ENCODE measurements around the gene TLX1.
A peak's percentile ranks its signal among the peaks of the same experiment; 100 is the strongest.

TLX1 gene

DNA sequence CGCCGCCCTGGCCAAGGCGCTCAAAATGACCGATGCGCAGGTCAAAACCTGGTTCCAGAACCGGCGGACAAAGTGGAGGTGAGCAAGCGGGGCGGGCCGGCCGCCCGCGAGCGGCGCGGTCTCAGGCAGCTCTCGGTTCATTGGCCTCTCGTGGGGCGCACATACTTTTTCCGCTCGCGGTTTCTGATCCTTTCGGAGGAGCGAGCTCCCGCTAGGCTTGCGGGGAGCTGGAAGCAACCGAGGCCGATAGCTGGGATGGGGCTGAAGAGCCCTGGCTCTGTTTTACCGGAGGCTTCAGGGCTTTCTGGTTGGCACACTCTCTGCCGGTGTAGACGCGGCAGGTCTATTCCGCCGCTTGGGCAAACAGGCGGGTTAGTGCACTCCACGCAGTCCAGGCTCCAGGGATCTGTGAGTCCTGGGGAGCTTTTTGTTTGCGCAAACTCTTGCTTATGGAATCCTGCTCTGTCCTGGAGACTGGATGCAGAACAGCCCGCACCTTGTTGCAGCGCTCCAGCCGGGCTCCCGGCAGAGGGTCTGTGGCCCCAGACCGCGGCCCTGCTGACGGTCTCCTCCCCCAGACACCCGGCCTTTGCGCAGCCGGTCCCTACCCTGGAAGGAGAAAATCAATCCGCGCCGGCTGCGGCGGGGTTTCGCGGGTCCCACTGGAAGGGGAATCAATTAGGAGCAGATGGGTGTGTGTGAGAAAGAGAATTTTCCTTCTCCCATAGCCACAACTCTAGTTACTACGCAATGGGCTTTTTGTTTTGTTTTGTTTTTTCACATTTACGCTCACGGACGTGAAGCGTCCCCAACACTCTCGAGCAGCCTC lies 3.4 kb downstream of the TLX1 start:
- DNase-seq: no peak

DNA sequence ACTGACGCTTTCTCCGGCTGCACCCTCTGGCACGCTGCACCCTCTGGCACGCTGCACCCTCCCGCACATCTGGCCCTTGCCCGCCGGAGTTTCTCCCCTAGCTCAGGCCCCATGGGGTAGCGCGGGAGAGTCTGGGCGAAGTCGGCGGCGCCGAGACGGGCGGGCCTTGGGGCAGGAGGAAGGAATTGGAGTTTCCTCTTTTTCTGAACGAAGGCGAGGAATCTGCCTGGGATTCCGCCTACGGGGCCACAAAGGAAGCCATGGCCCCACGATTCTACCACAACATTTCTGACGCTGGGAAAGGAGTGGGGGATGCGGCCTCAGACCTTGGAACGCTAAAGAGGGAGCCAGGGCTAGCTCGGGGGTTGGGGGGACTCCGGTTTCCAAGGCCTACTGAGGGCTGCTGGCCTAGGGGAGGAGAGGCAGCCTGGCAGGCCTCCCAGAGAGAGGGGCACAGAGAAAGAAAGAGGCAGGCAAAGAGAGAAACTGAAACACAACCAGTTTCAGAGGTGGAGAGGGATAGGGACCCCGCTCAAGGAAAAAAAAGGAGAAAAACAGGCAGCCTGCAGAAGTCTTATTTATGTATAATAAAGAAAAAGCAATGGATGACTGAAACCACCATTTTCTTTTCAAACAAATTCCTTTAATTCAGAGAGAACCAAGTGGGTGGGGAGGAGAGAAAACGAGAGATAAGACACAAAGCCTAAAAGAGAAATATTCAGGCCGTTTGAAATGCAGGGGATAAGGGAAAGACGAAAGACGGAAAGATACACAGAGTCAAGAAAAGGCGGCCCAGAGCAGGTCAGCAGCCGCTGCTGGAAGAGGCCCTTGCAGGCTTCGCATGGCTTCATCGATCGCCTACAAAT lies 4.3 kb downstream of the TLX1 start:
- no peak for DNase-seq

- DNase-seq: no peak
These were observed 5.1 kb downstream of the TLX1 start for GRCh38 chr10:101136007-101136707.

DNA sequence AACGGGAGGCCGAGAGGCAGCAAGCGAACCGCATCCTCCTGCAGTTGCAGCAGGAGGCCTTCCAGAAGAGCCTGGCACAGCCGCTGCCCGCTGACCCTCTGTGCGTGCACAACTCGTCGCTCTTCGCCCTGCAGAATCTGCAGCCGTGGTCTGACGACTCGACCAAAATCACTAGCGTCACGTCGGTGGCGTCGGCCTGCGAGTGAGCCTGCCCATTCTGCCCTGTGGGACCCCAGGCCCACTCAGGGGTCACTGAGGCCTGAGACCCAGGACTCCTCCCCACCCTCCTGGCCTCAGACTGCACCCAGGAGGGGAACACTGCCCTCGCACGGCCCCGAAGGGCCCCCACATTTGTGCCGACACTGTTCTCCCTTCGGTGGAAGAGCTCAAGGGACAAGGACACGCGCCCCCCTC lies 5.6 kb downstream of the TLX1 start:
- DNase-seq: no peak

- no peak for DNase-seq
These were observed 6.2 kb downstream of the TLX1 start for GRCh38 chr10:101137271-101137670.

DNA sequence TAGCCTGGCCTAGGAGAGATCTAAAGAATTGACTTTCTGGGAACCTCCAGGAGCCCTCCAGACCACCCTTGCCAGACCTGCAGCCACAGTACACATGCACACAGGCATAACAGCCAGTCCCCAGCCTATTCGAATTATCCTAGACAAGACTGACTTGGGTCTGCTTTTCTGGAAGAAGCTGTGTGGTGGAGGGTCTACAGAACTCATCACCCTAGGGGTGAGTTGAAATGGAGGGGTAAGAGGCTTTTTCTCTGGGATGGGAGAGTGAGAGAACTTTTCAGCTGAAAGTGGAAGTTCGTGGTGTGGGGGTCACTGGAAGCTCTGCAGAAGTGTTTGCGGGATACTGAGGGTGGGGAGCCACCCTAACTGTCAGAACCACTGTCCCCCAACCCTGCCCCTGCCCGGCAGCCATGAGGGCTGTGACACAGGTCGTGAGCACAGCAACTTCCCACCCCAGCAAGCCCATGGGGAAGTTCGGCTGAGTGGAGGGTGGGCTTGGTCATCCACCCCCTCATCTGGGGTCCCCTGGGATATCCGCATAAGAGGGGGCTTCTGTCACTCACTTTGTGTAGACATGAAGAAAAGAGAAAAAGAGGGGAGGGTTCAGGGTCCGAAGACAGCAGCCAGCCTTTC lies 7.8 kb downstream of the TLX1 start:
- DNase-seq: no peak

DNA sequence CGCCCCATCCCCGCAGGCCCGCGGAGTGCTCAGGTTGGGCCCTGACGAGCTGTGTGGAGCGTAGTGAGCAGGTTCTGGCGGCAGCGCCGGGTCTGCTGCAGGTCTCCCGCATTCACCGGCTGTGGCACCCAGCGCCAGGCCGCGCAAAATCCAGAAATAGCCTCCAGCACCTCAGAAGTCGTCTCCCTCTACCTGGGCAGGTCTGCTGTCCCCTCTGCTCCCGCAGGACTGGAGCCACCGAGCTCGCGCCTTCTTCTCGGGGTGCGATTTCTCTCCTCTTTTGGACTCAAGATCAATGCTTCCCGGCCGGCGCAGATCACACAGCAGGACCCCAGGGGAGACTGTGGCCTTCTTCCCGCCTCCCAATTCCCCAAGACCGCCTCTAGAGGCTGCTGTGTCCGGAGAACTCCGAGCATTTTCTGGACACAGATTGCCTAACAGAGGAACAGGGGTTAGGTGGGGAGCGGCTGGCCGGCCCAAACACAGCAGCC lies 8.4 kb downstream of the TLX1 start:
- DNase-seq: no peak

- no peak for DNase-seq
These were observed 9.2 kb downstream of the TLX1 start for GRCh38 chr10:101140084-101140949.

DNA sequence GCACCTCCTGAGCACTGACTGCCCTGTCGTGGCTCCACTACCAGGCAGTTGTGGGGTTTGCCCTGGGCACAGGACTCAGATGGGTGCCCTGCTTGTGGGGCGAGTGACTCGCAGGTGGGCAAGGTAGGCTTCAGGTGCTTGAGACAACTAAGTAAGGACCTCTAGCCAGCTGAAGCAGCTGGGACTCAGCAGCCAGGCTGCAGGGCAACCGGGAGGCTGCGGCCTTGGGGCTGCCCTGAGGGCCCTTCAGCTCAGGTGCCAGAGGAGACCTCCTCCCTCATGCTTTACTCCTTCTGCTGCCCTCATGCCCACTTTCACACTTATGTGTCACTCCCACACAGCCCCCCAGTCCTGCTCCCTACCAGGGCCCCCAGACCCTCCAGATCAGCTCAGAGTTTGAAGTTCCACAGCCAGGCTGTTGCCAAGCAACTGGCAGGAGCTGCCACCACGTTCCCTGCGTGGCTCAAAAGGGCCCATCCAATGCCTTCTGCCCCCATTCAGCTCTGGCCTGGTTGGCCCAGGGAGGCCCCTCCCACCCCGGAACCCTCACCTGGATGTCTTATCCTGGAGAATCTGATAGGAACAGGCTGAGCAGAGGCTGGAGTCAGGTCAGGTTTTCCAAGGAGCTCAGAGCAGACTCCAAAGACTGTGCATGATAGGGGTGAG lies 10.0 kb downstream of the TLX1 start:
- DNase-seq: no peak

DNA sequence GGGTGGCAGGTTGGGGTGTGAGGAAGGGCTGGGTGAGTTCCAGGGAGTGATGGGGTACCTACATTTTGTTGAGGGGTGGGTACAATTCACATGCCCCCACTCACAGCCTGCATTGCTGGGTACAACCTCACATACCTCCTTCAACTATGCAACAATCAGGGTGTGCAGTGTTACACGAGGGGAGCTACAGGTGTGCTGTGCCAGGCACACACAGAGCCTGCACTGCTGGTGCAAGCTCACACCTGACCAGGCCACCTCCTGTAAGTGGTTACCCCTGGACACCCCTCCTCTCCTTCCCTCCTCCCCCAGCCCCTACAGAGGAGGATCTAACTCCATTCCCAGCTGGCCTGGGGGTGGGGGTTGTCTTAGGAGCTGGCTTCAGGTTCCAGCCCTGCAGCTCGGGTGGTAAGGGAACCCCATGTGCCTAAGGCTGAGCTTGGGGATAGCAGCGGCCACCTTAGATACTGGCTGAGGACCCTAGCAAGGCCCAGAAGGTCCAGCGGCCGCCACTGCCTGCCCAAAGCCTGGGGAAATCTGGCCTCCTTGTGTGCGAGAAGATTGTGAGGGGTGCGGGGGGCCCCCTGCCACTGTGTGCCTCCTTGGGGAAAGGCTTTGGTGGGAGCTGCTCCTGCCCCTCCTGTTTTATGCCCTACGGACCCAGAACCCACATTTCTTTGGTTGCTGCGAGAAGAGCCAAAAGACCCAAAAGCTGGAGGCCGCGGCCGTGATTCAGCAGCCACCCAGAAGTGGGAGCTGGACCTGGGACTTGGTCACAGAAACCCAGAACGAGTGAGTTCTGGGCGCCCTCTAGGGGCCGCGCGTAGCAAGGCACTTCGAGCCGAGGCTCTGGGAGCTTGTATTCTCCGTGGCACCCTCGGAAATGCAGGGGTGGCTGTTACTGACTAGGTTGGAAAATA lies 10.8 kb downstream of the TLX1 start:
- peak; percentile 47 for DNase-seq

GRCh38 chr10:101142533-101143344 lies 11.6 kb downstream of the TLX1 start:
- no peak for DNase-seq

- no peak for DNase-seq
These were observed 12.2 kb downstream of the TLX1 start for GRCh38 chr10:101143345-101143630.

DNA sequence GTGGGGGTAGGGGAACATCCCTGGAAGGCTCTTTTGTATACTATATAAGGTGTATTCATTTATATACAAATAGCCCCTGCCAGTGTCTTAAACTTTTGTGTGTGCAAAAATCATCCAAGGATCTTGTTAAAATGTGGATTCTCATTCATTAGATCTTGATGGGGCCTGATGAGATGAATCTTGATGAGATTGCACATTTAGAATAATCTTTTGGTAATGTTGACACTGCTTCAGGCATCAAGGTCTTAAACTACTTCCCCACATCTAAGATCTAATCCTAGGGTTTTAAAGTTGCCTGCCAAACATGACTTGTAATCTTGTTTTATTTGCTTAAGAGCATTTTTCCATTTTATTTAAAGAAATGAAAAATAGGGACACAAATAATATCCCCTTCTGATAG lies 13.0 kb downstream of the TLX1 start:
- DNase-seq: no peak

DNA sequence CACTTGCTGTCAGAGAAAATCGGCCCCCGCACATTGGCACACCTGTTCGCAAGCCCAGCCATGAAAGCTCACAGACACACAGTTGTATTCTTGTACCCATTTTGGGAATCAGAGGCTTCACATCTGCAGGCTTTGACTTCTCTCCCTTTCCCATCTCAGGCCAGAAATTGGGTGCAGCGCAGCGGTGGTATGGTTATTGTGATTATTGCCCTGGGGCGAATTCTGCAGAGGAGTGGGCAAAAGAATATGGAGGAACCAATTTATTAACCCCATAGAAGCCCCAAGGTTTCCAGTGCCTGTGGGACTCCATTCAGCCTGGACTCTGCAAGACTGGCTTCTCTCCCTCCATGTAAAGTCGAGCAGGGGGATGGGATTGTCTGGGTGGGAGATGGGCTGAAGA lies 14.0 kb downstream of the TLX1 start:
- DNase-seq: no peak

GRCh38 chr10:101145750-101146391 lies 14.8 kb downstream of the TLX1 start:
- no peak for DNase-seq

DNA sequence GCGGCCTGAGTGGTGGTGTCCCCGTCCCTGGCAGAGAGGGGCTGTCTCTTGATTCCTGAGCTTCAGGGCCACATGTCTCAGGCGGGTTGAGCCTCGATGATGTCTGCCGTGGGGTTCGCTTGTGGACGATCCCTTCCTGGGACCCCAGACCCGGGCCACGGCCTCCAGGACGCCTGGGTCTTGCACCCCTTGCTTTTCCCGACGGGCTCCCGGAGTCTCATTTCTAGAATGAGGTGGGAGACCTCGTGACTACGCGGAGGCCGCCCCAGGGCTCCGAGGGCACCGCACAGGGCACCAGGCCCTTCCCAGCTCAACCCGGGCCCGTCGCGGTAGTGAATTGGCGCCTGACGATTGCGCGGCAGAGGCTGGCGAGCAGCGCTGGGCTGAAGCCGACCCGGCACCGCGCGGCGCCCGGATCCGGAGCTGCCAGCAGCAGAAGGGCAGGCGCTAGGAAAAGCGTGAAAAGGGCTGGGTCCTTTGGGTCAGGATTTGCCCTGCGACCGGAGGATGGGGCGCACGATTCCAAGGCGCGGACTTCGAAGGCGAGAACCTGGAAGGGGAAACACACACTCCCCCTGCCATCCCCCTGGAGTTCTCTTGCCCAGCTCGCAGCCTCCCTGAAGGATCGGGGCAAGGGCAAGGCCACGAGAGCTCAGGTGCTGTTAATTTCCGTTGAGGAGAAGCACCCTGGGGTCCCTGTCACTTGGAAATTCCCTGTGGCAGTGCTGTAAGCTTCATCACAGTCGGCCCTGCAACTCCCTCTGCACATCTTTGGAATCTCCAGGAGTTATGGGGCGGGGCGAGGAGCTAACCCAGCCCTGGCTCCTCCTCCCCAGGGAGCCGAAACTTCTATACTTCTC lies 15.5 kb downstream of the TLX1 start:
- DNase-seq: no peak

GRCh38 chr10:101151395-101151794 lies 20.3 kb downstream of the TLX1 start:
- no peak for DNase-seq

GRCh38 chr10:101152316-101152715 lies 21.2 kb downstream of the TLX1 start:
- no peak for DNase-seq
